Upper lobe of right lung (tissue), 1 donor: ENCODE results near the gene NUCB1. TPM values are rescaled to one million over a fixed set of nuclear protein-coding genes. Genes with fewer than 3 reads are reported as not detected.

Experiments
- ATAC-seq: fragments of 200-7000 bp; cut with Tn5 transposase; one replicate; pipeline ENCODE4 v1.9.1; 2020; ENCODE audit warnings: mild to moderate bottlenecking, moderate library complexity
- DNase-seq: peaks from one replicate; pipeline ENCODE4 v3.0.0-alpha.2; 2020
- H3K27ac ChIP-seq: fragments of 200-600 bp; one replicate; pipeline ENCODE4 v1.8.0; 2022
- H3K27me3 ChIP-seq: fragments of 200-600 bp; one replicate; pipeline ENCODE4 v1.8.0; 2022; ENCODE audit warnings: mild to moderate bottlenecking
- H3K36me3 ChIP-seq: fragments of 200-600 bp; one replicate; pipeline ENCODE4 v1.8.0; 2022
- H3K4me1 ChIP-seq: fragments of 200-600 bp; one replicate; pipeline ENCODE4 v1.8.0; 2022
- H3K4me3 ChIP-seq: fragments of 200-600 bp; one replicate; pipeline ENCODE4 v1.8.0; 2022; ENCODE audit warnings: mild to moderate bottlenecking
- H3K9me3 ChIP-seq: fragments of 200-600 bp; one replicate; pipeline ENCODE4 v1.8.0; 2022
- intact Hi-C: fragments of 100-400 bp; cut with DNase I; formaldehyde crosslinking; loops from one replicate; pipeline ENCODE4 v1.11.0; 2022
- total RNA-seq: library from RNA; stranded (reverse); fragmentation: NEBNext Ultra II Directional; extraction: Animal tissue kit (Norgen Biotek cat#: 25700); gene quantifications from one replicate; pipeline ENCODE4 v1.2.1, GENCODE V29; 2021
- TF ChIP-seq, protein P1 (sequence below): fragments of 200-600 bp; IDR thresholded peaks from one replicate; pipeline ENCODE4 v1.8.0; 2022; ENCODE audit warnings: antibody characterized with exemption
- donor health status: DM: no; HTN: yes; CAD: no; lungs with severe emphysema.

Gene NUCB1
- total RNA-seq, 1 donor from 2014 or later = 287 TPM

DNA sequence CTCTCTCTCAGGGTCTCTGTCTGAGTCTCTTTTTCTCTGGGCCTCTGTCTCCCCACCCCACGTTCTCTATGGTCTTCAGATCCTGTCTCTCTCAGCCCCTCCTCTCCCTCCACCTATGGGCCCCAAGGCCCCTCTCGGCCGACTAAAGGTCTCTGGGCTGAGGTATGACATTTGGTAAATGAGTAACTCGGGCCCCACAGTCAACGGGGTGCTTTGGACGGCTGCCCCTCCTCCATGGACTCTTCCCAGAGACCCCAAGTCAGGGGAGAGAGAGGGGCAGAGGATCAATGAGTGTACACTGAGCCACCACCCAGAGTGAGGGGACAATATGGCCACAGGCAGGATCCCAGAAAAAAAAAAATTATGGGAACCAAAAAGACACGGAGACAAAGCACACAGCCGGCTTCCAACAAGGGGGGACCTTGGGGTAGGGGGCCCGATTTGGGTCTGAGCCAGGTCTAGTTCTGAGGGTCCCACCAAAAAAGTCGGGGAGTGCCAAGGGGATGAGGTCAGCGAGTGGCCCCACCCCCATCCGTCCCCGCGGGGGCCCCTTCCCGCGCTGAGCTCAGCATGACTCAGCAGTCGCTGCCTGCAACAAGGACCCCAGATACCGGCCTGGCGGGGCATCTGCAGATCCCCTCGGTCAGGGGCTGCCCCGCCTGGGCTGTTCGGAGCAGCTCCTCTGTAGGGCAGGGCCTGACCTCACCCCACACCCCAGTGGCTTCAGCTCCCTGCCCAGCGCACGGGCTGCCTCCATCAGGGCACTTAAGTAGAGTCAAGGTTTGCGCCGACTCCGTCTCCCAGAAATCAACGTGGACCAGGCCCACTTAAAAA, 63.5 kb downstream of the NUCB1 start:
- peak overlapping the region; percentile 89 for H3K4me3 ChIP-seq
- H3K27ac ChIP-seq = peak overlapping the region; percentile 95
- H3K36me3 ChIP-seq = peaks cover 10% of the 10 kb centered on the region
- H3K27me3 ChIP-seq = no peaks in the 10 kb centered on the region
- TF ChIP-seq, protein P1, sequence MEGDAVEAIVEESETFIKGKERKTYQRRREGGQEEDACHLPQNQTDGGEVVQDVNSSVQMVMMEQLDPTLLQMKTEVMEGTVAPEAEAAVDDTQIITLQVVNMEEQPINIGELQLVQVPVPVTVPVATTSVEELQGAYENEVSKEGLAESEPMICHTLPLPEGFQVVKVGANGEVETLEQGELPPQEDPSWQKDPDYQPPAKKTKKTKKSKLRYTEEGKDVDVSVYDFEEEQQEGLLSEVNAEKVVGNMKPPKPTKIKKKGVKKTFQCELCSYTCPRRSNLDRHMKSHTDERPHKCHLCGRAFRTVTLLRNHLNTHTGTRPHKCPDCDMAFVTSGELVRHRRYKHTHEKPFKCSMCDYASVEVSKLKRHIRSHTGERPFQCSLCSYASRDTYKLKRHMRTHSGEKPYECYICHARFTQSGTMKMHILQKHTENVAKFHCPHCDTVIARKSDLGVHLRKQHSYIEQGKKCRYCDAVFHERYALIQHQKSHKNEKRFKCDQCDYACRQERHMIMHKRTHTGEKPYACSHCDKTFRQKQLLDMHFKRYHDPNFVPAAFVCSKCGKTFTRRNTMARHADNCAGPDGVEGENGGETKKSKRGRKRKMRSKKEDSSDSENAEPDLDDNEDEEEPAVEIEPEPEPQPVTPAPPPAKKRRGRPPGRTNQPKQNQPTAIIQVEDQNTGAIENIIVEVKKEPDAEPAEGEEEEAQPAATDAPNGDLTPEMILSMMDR = no peak
- ATAC-seq (peak; percentile 10), DNase-seq (peak; percentile 91)
- intact Hi-C loops = no loop called here
- no peaks in the 10 kb centered on the region for H3K9me3 ChIP-seq
- peaks cover 41% of the 10 kb centered on the region for H3K4me1 ChIP-seq

GRCh38 chr19:48964205-48965039, 64.3 kb downstream of the NUCB1 start:
- H3K27ac ChIP-seq = peak overlapping the region; percentile 95
- no peak for DNase-seq
- peaks cover 41% of the 10 kb centered on the region for H3K4me1 ChIP-seq
- no peak for ATAC-seq
- H3K27me3 ChIP-seq = no peaks in the 10 kb centered on the region
- TF ChIP-seq, protein P1 = no peak
- peak overlapping the region; percentile 89 for H3K4me3 ChIP-seq
- intact Hi-C loops = no loop called here
- H3K36me3 ChIP-seq = peaks cover 18% of the 10 kb centered on the region
- no peaks in the 10 kb centered on the region for H3K9me3 ChIP-seq

- H3K36me3 ChIP-seq = peaks cover 23% of the 10 kb centered on the region
- peak within 1 kb of the TSS; percentile 95 for H3K27ac ChIP-seq
- no peaks in the 10 kb centered on the region for H3K27me3 ChIP-seq
- H3K4me1 ChIP-seq = peaks cover 41% of the 10 kb centered on the region
- peak; percentile 99 for DNase-seq
- TF ChIP-seq, protein P1 = no peak
- intact Hi-C loops = no loop called here
- H3K4me3 ChIP-seq = peak within 1 kb of the TSS; percentile 89
- no peaks in the 10 kb centered on the region for H3K9me3 ChIP-seq
- ATAC-seq = peak; percentile 83
Observed at GRCh38 chr19:48965040-48965805, 65.1 kb downstream of the NUCB1 start, which contains the start of gene FTL. Gene FTL, plus strand, starts transcription at chr19:48965309. Its CDS starts 199 bp downstream, at chr19:48965508.

DNA sequence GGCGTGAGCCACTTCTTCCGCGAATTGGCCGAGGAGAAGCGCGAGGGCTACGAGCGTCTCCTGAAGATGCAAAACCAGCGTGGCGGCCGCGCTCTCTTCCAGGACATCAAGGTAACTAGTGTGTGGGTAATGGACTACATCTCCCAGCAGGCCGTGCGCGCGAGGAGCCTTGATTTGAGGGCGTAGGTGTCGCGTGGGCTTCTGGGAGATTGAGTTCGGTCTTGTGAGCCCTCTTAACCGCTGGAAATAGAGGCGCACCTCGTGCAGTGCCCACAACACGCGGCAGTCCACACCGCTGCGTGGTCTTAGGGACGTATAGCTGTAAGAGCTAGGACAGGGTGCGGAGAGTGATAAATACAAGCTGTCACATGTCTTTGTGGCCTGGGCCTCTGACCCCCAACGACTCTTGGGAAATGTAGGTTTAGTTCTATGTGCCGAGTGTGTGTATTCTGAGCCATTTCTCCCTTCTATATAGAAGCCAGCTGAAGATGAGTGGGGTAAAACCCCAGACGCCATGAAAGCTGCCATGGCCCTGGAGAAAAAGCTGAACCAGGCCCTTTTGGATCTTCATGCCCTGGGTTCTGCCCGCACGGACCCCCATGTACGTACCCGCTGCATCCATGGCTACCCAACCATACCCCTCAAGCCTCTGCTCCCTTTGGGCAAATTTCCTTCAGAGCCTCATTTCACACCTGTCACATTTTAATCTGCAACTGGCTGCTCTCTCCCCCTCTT, 65.9 kb downstream of the NUCB1 start:
- Histone ChIP-seq H3K9me3 (no peaks in the 10 kb centered on the region), H3K4me3 (peak overlapping the region; percentile 89), H3K27ac (peak overlapping the region; percentile 95), H3K4me1 (peaks cover 41% of the 10 kb centered on the region), H3K36me3 (peaks cover 23% of the 10 kb centered on the region), H3K27me3 (no peaks in the 10 kb centered on the region)
- TF ChIP-seq, protein P1 = no peak
- peak; percentile 57 for ATAC-seq
- peak; percentile 92 for DNase-seq
- intact Hi-C loops = no loop called here
